ENCODE results near the gene GCK.

Gene GCK

DNA sequence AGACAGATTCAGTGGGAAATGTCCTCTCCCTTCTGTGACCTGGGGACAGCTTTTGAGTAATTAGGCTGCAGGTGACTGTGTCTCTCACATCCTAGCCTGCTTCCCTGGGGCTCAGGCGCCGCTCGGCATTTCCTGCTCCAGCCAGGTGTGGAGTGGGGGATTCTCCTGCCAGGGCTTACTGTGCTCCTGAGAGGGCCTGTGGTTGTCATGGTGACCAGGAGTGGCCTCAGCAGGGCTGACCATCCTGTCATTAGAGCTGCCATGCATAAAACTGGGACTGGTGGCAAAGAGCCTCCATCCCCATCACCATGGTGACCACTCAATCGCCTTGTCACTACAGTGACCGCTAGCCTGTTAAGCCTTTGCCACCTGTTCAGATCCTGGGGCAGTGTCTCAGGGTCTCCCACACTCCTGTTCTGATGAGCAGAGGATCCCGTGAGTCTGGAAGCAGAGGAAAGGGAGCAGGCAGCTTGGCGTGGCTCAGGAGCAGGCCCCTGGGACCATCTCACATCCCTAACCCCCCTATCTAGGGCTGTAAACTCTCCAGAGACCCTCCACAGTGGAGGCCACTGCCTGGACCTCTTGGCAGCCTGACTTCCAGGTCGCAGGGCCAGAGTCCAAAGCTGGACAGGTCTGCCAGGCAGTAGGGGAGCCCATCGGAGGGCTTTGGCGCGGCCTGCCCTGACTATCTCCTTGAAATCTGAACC lies at the start of gene GCK:
Gene GCK, minus strand, starts transcription at position 154 of the 707 bp plus-strand sequence. CDS start 486 bp downstream, outside the sequence.
- Histone ChIP-seq H3K4me2 (no peak within 1 kb of the TSS), H3K4me3 (IDR thresholded peaks at IDR 0.05; ENCODE audit: insufficient read depth, low read depth, low read length) (no peak within 1 kb of the TSS), H2AFZ (ENCODE audit: low read depth) (no peak within 1 kb of the TSS), H3K27me3 (ENCODE audit: insufficient read depth, low read depth) (no peaks in the 10 kb centered on the region), H3K79me2 (ENCODE audit: insufficient read depth, low read depth) (no peaks in the 10 kb centered on the region), H4K20me1 (ENCODE audit: insufficient read depth) (no peaks in the 10 kb centered on the region), H3K36me3 (ENCODE audit: insufficient read depth) (no peaks in the 10 kb centered on the region), H3K9ac (no peak within 1 kb of the TSS), H3K27ac (no peak within 1 kb of the TSS), H3K4me1 (ENCODE audit: low read depth, poor library complexity, severe bottlenecking) (no peaks in the 10 kb centered on the region)
- TF ChIP-seq, protein P1, sequence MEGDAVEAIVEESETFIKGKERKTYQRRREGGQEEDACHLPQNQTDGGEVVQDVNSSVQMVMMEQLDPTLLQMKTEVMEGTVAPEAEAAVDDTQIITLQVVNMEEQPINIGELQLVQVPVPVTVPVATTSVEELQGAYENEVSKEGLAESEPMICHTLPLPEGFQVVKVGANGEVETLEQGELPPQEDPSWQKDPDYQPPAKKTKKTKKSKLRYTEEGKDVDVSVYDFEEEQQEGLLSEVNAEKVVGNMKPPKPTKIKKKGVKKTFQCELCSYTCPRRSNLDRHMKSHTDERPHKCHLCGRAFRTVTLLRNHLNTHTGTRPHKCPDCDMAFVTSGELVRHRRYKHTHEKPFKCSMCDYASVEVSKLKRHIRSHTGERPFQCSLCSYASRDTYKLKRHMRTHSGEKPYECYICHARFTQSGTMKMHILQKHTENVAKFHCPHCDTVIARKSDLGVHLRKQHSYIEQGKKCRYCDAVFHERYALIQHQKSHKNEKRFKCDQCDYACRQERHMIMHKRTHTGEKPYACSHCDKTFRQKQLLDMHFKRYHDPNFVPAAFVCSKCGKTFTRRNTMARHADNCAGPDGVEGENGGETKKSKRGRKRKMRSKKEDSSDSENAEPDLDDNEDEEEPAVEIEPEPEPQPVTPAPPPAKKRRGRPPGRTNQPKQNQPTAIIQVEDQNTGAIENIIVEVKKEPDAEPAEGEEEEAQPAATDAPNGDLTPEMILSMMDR (conservative IDR thresholded peaks at IDR 0.05; ENCODE audit: low read depth, low read length): no peak

DNA sequence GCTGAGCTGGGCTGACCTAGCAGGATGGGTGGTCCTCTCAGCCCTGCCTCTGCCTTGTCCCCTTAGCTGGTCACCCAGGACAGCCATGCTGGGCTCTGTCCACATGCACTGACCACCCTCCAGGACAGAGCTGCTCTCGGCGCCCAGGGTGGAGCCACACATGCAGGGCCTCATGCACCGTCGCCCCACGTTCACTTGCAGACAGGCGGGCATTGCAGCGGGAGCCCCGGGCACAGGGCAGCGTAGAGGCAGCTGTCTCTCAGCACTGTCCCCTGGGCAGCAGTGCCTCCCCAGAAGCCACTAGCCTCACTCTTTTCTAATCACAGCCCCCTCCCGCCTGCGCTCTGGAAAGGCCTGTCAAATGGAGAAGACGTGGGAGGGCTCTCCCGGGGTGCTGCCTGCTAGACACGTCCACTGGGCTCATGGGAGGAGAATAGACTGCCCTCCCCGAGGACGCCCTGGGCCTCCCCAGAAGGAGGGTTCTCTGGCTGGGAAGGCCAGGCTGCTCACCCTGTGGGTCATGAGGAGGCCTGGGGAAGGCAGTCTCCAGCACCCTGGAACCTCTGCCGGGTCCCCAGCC lies 49.0 kb upstream of the GCK start:
- H3K27me3 ChIP-seq (ENCODE audit: insufficient read depth, low read depth): peaks cover 59% of the 10 kb centered on the region
- H3K9ac ChIP-seq: no peak overlapping the region
- no peak overlapping the region for H2AFZ ChIP-seq (ENCODE audit: low read depth)
- no peak overlapping the region for H3K4me2 ChIP-seq
- H3K4me1 ChIP-seq (ENCODE audit: low read depth, poor library complexity, severe bottlenecking): peaks cover 6% of the 10 kb centered on the region
- H3K79me2 ChIP-seq (ENCODE audit: insufficient read depth, low read depth): no peaks in the 10 kb centered on the region
- no peaks in the 10 kb centered on the region for H3K36me3 ChIP-seq (ENCODE audit: insufficient read depth)
- TF ChIP-seq, protein P1 (conservative IDR thresholded peaks at IDR 0.05; ENCODE audit: low read depth, low read length): no peak
- H4K20me1 ChIP-seq (ENCODE audit: insufficient read depth): no peaks in the 10 kb centered on the region
- no peak overlapping the region for H3K4me3 ChIP-seq (IDR thresholded peaks at IDR 0.05; ENCODE audit: insufficient read depth, low read depth, low read length)
- H3K27ac ChIP-seq: no peak overlapping the region

DNA sequence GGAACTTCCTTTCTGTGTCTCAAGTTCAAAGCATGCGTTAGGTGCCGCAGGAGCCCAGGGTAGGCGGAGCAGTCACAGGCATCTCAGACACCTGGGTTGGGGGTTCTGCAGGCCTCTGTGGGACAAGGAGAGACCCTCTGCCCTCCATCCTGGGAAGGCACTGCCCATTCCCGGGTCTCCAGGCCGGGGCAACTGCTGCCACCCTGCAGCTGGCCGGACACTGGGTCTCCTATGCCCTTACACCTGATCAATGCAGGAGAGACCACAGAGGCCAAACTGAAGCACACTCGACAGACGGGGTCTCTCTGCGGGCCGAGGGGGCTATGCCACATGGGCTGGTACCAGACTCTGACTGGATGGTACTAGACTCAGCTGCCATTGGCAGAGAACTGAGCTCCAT lies 48.5 kb upstream of the GCK start:
- H3K4me3 ChIP-seq (IDR thresholded peaks at IDR 0.05; ENCODE audit: insufficient read depth, low read depth, low read length): no peak overlapping the region
- peaks cover 64% of the 10 kb centered on the region for H3K27me3 ChIP-seq (ENCODE audit: insufficient read depth, low read depth)
- H4K20me1 ChIP-seq (ENCODE audit: insufficient read depth): no peaks in the 10 kb centered on the region
- TF ChIP-seq, protein P1 (conservative IDR thresholded peaks at IDR 0.05; ENCODE audit: low read depth, low read length): no peak
- H3K4me2 ChIP-seq: no peak overlapping the region
- no peaks in the 10 kb centered on the region for H3K79me2 ChIP-seq (ENCODE audit: insufficient read depth, low read depth)
- no peaks in the 10 kb centered on the region for H3K36me3 ChIP-seq (ENCODE audit: insufficient read depth)
- no peak overlapping the region for H3K9ac ChIP-seq
- no peak overlapping the region for H3K27ac ChIP-seq
- peaks cover 6% of the 10 kb centered on the region for H3K4me1 ChIP-seq (ENCODE audit: low read depth, poor library complexity, severe bottlenecking)
- no peak overlapping the region for H2AFZ ChIP-seq (ENCODE audit: low read depth)

DNA sequence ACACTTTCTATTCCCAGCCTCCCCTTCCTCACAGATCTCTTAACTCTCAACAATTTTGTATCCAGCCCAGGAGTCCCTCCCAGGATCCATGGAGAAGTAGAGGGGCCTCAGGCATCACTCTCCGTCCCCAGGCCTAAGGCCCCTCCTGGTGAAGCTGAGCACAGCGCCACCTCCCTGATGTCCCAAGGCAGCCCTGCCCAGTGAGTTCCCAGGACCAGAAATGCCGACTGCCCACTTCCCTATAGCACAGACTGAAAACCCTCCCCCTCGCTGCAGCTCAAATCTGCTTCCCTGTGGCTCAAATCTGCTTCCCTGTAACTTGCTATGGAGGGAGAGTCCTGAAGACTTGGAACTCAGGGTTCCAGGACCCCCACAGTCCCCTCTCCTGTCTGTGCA lies 47.1 kb upstream of the GCK start:
- Histone ChIP-seq H3K9ac (no peak overlapping the region), H3K27ac (no peak overlapping the region), H2AFZ (ENCODE audit: low read depth) (no peak overlapping the region), H3K36me3 (ENCODE audit: insufficient read depth) (no peaks in the 10 kb centered on the region), H4K20me1 (ENCODE audit: insufficient read depth) (no peaks in the 10 kb centered on the region), H3K4me2 (no peak overlapping the region), H3K4me3 (IDR thresholded peaks at IDR 0.05; ENCODE audit: insufficient read depth, low read depth, low read length) (no peak overlapping the region), H3K27me3 (ENCODE audit: insufficient read depth, low read depth) (peaks cover 77% of the 10 kb centered on the region), H3K4me1 (ENCODE audit: low read depth, poor library complexity, severe bottlenecking) (peaks cover 3% of the 10 kb centered on the region), H3K79me2 (ENCODE audit: insufficient read depth, low read depth) (no peaks in the 10 kb centered on the region)
- TF ChIP-seq, protein P1 (conservative IDR thresholded peaks at IDR 0.05; ENCODE audit: low read depth, low read length): no peak

Measured in KMS-11 (cell line).